GM23248 (cell line): ENCODE results near the gene TMEM120A. TPM values are rescaled to one million over a fixed set of nuclear protein-coding genes. Genes with fewer than 3 reads are reported as not detected.
A peak's percentile ranks its signal among the peaks of the same experiment; 100 is the strongest.

ENCODE experiments used
- DNase-seq: peaks from one replicate; pipeline ENCODE4 v3.0.0-alpha.2; 2015
- H2AFZ ChIP-seq: fragments of 200-600 bp; sonication (generic); 2 replicates; pipeline ENCODE4 v1.6.1; 2016; ENCODE audit warnings: antibody characterized with exemption
- H3F3A ChIP-seq: fragments of 200-600 bp; sonication (generic); 2 replicates; pipeline ENCODE4 v1.6.1; 2016; ENCODE audit warnings: mild to moderate bottlenecking, antibody characterized with exemption, mixed run types; ENCODE audit not compliant: insufficient read depth
- H3K27ac ChIP-seq: fragments of 200-600 bp; sonication (generic); 2 replicates; pipeline ENCODE4 v1.5.1; 2016; ENCODE audit warnings: mild to moderate bottlenecking
- H3K27me3 ChIP-seq: fragments of 200-600 bp; sonication (generic); replicated peaks from 2 replicates; pipeline ENCODE4 v1.6.1; 2016; ENCODE audit warnings: mild to moderate bottlenecking; ENCODE audit not compliant: insufficient read depth
- H3K36me3 ChIP-seq: fragments of 200-600 bp; sonication (generic); 2 replicates; pipeline ENCODE4 v1.6.1; 2016; ENCODE audit warnings: low read depth, mild to moderate bottlenecking
- H3K4me1 ChIP-seq: fragments of 200-600 bp; sonication (generic); 2 replicates; pipeline ENCODE4 v1.6.1; 2016; ENCODE audit warnings: mild to moderate bottlenecking; ENCODE audit not compliant: insufficient read depth
- H3K4me2 ChIP-seq: fragments of 200-600 bp; sonication (generic); one replicate; pipeline ENCODE4 v1.6.1; 2016; ENCODE audit warnings: mild to moderate bottlenecking; ENCODE audit not compliant: unreplicated experiment
- H3K4me3 ChIP-seq: fragments of 200-600 bp; sonication (generic); 2 replicates; pipeline ENCODE4 v1.5.1; 2016; ENCODE audit warnings: mild to moderate bottlenecking
- H3K79me2 ChIP-seq: fragments of 200-600 bp; sonication (generic); 2 replicates; pipeline ENCODE4 v1.6.1; 2016; ENCODE audit warnings: mild to moderate bottlenecking; ENCODE audit not compliant: insufficient read depth
- H3K9ac ChIP-seq: fragments of 200-600 bp; sonication (generic); 2 replicates; pipeline ENCODE4 v1.6.1; 2016; ENCODE audit warnings: mild to moderate bottlenecking
- H3K9me2 ChIP-seq: fragments of 200-600 bp; sonication (generic); 2 replicates; pipeline ENCODE4 v1.6.1; 2016; ENCODE audit warnings: mixed run types, mild to moderate bottlenecking, moderate library complexity; ENCODE audit not compliant: insufficient read depth
- H3K9me3 ChIP-seq: fragments of 200-600 bp; sonication (generic); one replicate; pipeline ENCODE4 v1.6.1; 2017; ENCODE audit warnings: low read depth
- H4K20me1 ChIP-seq: fragments of 200-600 bp; sonication (generic); 2 replicates; pipeline ENCODE4 v1.6.0; 2016; ENCODE audit not compliant: insufficient read depth
- EZH2 ChIP-seq: fragments of 200-600 bp; sonication (generic); IDR thresholded peaks from 2 replicates; pipeline ENCODE4 v1.6.1; 2018; ENCODE audit warnings: antibody characterized with exemption, mild to moderate bottlenecking; ENCODE audit not compliant: insufficient read depth, poor library complexity, severe bottlenecking
- EZH2phosphoT487 ChIP-seq: fragments of 200-600 bp; sonication (generic); IDR thresholded peaks from 2 replicates; pipeline ENCODE4 v1.6.1; 2018; ENCODE audit warnings: antibody characterized with exemption, moderate library complexity, mild to moderate bottlenecking, low read depth; ENCODE audit not compliant: insufficient read depth
- WGBS, 2 experiments: methylation state at CpG; one replicate each; pipeline ENCODE4 v1.1.6; 2015 to 2017; ENCODE audit warnings: low lambda C conversion rate in 2 of 2, low coverage in 1 of 2; ENCODE audit errors: missing lambda C conversion rate in 2 of 2; 5-methylcytosine and 5-hydroxymethylcytosine counted together
- in situ Hi-C: fragments of 300-500 bp; cut with MboI; formaldehyde crosslinking; loops from 2 replicates; pipeline ENCODE4 v1.15.0; 2020
- polyA plus RNA-seq: library from polyadenylated mRNA; unstranded; fragments of >200 nt; fragmentation: Nextera tagmentation; extraction: Ambion mirVana; gene quantifications from 2 replicates; pipeline ENCODE4 v1.2.1, GENCODE V29; 2016
- total RNA-seq: library from RNA; depleted of rRNA; stranded (reverse); fragments of >200 nt; shearing (Covaris generic); gene quantifications from 2 replicates; pipeline ENCODE4 v1.2.3, GENCODE V29; 2014

The TMEM120A gene
- total and polyA plus RNA-seq, 2 experiments from 2014 or later, result 25.1 to 46.9 TPM

DNA sequence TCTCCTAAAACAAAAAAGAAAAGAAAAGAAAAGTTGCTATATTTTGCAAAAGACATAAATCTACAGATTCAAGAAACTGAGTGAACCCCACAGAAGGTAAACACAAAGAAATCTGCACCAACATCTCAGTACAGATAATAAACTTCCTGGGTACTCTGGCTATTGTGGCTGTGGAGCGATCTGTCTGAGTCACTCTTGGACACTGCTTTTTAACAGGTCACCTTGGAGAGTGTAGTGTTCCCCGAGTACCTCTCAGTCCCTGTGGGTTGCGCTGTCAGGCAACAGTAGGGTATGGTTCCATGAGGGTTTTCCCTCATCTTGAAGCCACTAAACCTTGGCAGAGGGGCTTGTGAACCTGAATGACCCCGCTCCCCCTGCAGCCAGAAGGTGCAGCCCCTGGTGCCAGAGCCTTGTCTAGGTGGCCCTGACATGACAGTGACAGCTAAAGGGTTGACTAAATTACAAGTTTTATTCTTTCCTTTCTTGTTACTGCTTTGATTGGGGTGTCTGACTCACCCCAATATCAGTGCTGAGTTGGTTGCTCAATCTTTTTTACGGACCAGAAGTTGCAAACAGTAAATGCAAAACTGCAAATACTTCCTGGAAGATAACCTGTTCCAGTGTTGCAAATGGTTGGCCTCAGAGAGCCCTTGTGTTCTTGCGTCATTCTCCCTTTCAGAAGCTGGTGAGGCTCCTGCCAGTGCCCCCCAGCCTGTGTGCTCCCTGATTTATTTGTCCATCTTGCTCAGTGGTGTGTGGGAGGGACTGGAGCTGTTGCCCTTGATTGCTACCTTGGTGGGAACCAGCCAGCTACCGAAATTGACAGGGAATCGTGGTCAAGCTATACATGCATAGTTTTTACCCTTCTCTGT, 48.9 kb downstream of the TMEM120A start:
- Histone ChIP-seq H4K20me1 (no peaks in the 10 kb centered on the region), H3K27me3 (no peaks in the 10 kb centered on the region), H3K9me3 (no peaks in the 10 kb centered on the region), H2AFZ (no peak overlapping the region), H3K9ac (no peak overlapping the region), H3K4me3 (no peak overlapping the region), H3K27ac (no peak overlapping the region), H3F3A (0 out of 2 replicates have a peak, but pooled peaks cover 4% of the 10 kb centered on the region), H3K4me1 (peaks cover 7% of the 10 kb centered on the region), H3K4me2 (no peak overlapping the region), H3K36me3 (no peaks in the 10 kb centered on the region), H3K9me2 (no peaks in the 10 kb centered on the region), H3K79me2 (peaks cover 39% of the 10 kb centered on the region)
- WGBS, 2 experiments, result 83 to 86% methylated on average over 8 of the region's 8 CpGs
- TF ChIP-seq EZH2, result no peak
- peak; percentile 44 for DNase-seq
- in situ Hi-C loops, result no loop called here

DNA sequence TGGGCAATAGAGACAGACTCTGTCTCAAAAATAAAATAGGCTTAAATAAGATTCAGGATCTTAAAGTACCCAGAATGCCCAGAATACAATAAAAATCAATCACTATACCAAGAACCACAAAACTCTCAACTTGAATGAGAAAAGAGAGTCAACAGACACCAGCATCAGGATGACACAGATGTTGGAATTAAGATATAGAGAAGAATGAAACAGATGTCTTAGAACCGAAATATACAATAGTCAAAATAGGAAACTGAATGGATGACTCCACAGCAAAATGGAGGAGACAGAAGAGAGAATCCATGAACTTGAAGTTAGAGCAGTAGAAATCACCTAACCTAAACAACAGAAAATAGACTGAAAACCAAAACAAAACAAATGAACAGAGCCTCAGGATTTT, 49.9 kb downstream of the TMEM120A start:
- H3K4me3 ChIP-seq, result no peak overlapping the region
- no peak overlapping the region for H3K4me2 ChIP-seq
- no peaks in the 10 kb centered on the region for H3K9me2 ChIP-seq
- H3K36me3 ChIP-seq, result no peaks in the 10 kb centered on the region
- H3K4me1 ChIP-seq, result peaks cover 7% of the 10 kb centered on the region
- WGBS, 2 experiments, result 92 to 100% methylated on average over 1 of the region's 1 CpG
- no peaks in the 10 kb centered on the region for H4K20me1 ChIP-seq
- peaks cover 35% of the 10 kb centered on the region for H3K79me2 ChIP-seq
- no peak for TF ChIP-seq EZH2
- TF ChIP-seq EZH2phosphoT487, result no peak
- H3F3A ChIP-seq, result 0 out of 2 replicates have a peak, but pooled peaks cover 4% of the 10 kb centered on the region
- in situ Hi-C loops, result no loop called here
- H3K27ac ChIP-seq, result no peak overlapping the region
- no peak overlapping the region for H2AFZ ChIP-seq
- H3K9ac ChIP-seq, result no peak overlapping the region
- no peak for DNase-seq
- no peaks in the 10 kb centered on the region for H3K27me3 ChIP-seq
- H3K9me3 ChIP-seq, result no peaks in the 10 kb centered on the region

DNA sequence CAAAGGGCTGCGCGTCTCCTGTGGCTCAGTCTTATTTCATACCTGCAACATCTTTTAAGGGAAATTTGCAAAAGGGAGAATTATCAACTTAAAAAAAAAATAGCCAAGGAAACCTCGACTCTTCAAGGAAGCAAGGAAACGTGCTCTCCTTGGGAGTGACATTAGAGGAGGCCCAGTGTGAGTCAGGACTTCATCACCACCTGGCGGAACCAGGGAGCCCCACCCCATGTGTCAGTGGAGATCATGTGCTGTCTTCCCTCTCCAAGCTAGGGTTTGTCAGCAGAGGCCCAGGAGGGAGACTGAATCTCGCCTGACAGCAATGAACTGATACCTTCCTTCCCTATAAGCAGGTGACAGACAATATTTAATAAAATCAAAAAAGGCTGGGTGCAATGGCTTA, 50.5 kb downstream of the TMEM120A start:
- Histone ChIP-seq H3K4me2 (no peak overlapping the region), H3K9me3 (no peaks in the 10 kb centered on the region), H3K9me2 (no peaks in the 10 kb centered on the region), H3K27ac (no peak overlapping the region), H3K79me2 (peaks cover 35% of the 10 kb centered on the region), H2AFZ (no peak overlapping the region), H3K4me1 (peaks cover 7% of the 10 kb centered on the region), H3K4me3 (no peak overlapping the region), H4K20me1 (no peaks in the 10 kb centered on the region), H3K36me3 (no peaks in the 10 kb centered on the region), H3F3A (0 out of 2 replicates have a peak, but pooled peaks cover 4% of the 10 kb centered on the region), H3K9ac (no peak overlapping the region), H3K27me3 (no peaks in the 10 kb centered on the region)
- no peak for TF ChIP-seq EZH2phosphoT487
- no peak for TF ChIP-seq EZH2
- DNase-seq, result peak; percentile 81
- in situ Hi-C loops, result no loop called here
- 65 to 68% methylated on average over 6 of the region's 6 CpGs for WGBS, 2 experiments

DNA sequence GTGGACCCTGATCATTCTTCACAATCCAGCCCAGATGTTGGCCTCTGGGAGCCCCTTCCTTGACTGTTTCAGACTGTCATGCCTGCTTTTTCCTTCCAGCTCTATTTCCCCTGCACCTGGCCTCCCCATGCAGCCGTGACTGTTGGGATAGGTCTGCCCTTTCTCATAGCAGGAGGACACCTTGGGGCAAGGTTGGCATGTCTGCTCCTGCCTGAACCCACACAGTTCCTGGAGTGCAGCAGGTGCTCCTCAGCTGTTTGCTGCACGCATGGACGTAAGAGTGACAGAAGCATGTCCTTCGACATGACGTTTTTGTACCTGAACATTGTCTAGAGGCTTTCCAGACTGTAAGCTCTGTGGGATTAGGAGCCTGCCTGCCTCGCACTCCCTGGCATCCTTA, 55.5 kb downstream of the TMEM120A start:
- no peak overlapping the region for H2AFZ ChIP-seq
- H3K9ac ChIP-seq, result no peak overlapping the region

More for the DNA sequence above, 55.5 kb downstream of the TMEM120A start:
- WGBS, 2 experiments, result 90 to 97% methylated on average over 6 of the region's 6 CpGs
- Histone ChIP-seq H3K4me1 (peaks cover 10% of the 10 kb centered on the region), H3K9me3 (no peaks in the 10 kb centered on the region), H3K27me3 (no peaks in the 10 kb centered on the region), H3K27ac (no peak overlapping the region), H3K36me3 (no peaks in the 10 kb centered on the region), H3K4me2 (no peak overlapping the region), H3K79me2 (peaks cover 41% of the 10 kb centered on the region), H3K4me3 (no peak overlapping the region), H3K9me2 (no peaks in the 10 kb centered on the region), H3F3A (no peaks in the 10 kb centered on the region; the same call in 1 of the 2 replicates), H4K20me1 (no peaks in the 10 kb centered on the region)
- TF ChIP-seq EZH2phosphoT487 (no peak), EZH2 (no peak)
- in situ Hi-C loops, result no loop called here
- no peak for DNase-seq
